T-helper 1 cell treated with Interleukin-12 subunit alpha and Interleukin-12 subunit beta and Interleukin-4 antibody, amounts not matched to agents 30 ng/mL and 1 ng/mL, for 36 hours (primary cell): ENCODE data around the gene GRK2. TPM values are rescaled to one million over a fixed set of nuclear protein-coding genes. Genes with fewer than 3 reads are reported as not detected.

Experiments used
- intact Hi-C: fragments of 100-400 bp; cut with micrococcal nuclease; formaldehyde crosslinking; loops from one replicate; pipeline ENCODE4 v1.15.1; 2024
- total RNA-seq: library from RNA; stranded (reverse); gene quantifications from 2 replicates; pipeline ENCODE4 v1.2.3, GENCODE V29; 2022

Gene GRK2
- total RNA-seq, 1 donor from 2014 or later = 351 TPM

GRCh38 chr11:67310246-67311050 is 44.2 kb downstream of the GRK2 start:
- intact Hi-C loops = loop anchor here (10.0 kb wide), 2 partner anchors 196 to 226 kb away; partner anchors contain the start of gene KDM2A

GRCh38 chr11:67311051-67311555 is 44.8 kb downstream of the GRK2 start:
- intact Hi-C loops = loop anchor here (10.0 kb wide), 2 partner anchors 196 to 226 kb away; partner anchors contain the start of gene KDM2A

- intact Hi-C loops = loop anchor here (10.0 kb wide), 2 partner anchors 197 to 227 kb away; partner anchors contain the start of gene KDM2A
These were observed 45.3 kb downstream of the GRK2 start for GRCh38 chr11:67311556-67312082.

GRCh38 chr11:67312187-67313021 is 46.1 kb downstream of the GRK2 start:
- intact Hi-C loops = loop anchor here (10.0 kb wide), 2 partner anchors 198 to 228 kb away; partner anchors contain the start of gene KDM2A

- intact Hi-C loops = loop anchor here (10.0 kb wide), 2 partner anchors 199 to 229 kb away; partner anchors contain the start of gene KDM2A
These were observed 47.0 kb downstream of the GRK2 start for GRCh38 chr11:67313125-67313890.

GRCh38 chr11:67314218-67314617 is 47.9 kb downstream of the GRK2 start:
- intact Hi-C loops = loop anchor here (10.0 kb wide), 2 partner anchors 199 to 229 kb away; partner anchors contain the start of gene KDM2A

- intact Hi-C loops = loop anchor here (10.0 kb wide), 2 partner anchors 201 to 231 kb away; partner anchors contain the start of gene KDM2A
These were observed 49.1 kb downstream of the GRK2 start for GRCh38 chr11:67315325-67315909.

- intact Hi-C loops = loop anchor here (1.0 to 10.0 kb wide), 8 partner anchors 29 to 263 kb away; partner anchors contain the start of genes KDM2A and POLD4
These were observed 50.6 kb downstream of the GRK2 start for GRCh38 chr11:67316882-67317204.

GRCh38 chr11:67317205-67317887 is 51.1 kb downstream of the GRK2 start:
- intact Hi-C loops = loop anchor here (1.0 to 10.0 kb wide), 8 partner anchors 29 to 263 kb away; partner anchors contain the start of genes KDM2A and POLD4

- intact Hi-C loops = loop anchor here (1.0 to 10.0 kb wide), 9 partner anchors 30 to 264 kb away; partner anchors contain the start of genes KDM2A and POLD4
These were observed 51.7 kb downstream of the GRK2 start for GRCh38 chr11:67317888-67318555.

GRCh38 chr11:67318876-67319275 is 52.6 kb downstream of the GRK2 start:
- intact Hi-C loops = loop anchor here (2.0 to 10.0 kb wide), 3 partner anchors 64 to 234 kb away; partner anchors contain the start of gene KDM2A

- intact Hi-C loops = no loop called here
These were observed 53.7 kb downstream of the GRK2 start for GRCh38 chr11:67320011-67320410.

GRCh38 chr11:67320691-67321090 is 54.4 kb downstream of the GRK2 start:
- intact Hi-C loops = no loop called here

GRCh38 chr11:67321313-67321871 is 55.1 kb downstream of the GRK2 start:
- intact Hi-C loops = no loop called here

GRCh38 chr11:67322049-67322448 is 55.8 kb downstream of the GRK2 start:
- intact Hi-C loops = no loop called here

GRCh38 chr11:67323526-67323925 is 57.3 kb downstream of the GRK2 start:
- intact Hi-C loops = no loop called here

- intact Hi-C loops = no loop called here
These were observed 65.9 kb downstream of the GRK2 start for GRCh38 chr11:67332081-67332691.
